Activated T-helper 1 cell treated with anti-CD3 and anti-CD28 coated beads, Interleukin-2, amount 50 U/mL, for 16 hours (primary cell): ENCODE data around the gene SOX18.
"Not testable (repeated sequence)": the region's sequence is repeated elsewhere in the genome, so short reads cannot be mapped to it uniquely, and the experiment has no call there.

ENCODE experiments used
- DNase-seq, 2 donors: peaks; one replicate each; pipeline ENCODE4 v3.0.0-alpha.2; 2020; ENCODE audit warnings: low read depth in 1 of 2, low spot score in 1 of 2

The SOX18 gene

GRCh38 chr20:64025101-64025825 is 24.2 kb downstream of the SOX18 start:
- DNase-seq, result no peak

- no peak for DNase-seq
These were observed 25.1 kb downstream of the SOX18 start for GRCh38 chr20:64024141-64024990.

GRCh38 chr20:64023361-64024140 is 25.9 kb downstream of the SOX18 start:
- DNase-seq, result no peak

GRCh38 chr20:64022671-64023360 is 26.6 kb downstream of the SOX18 start:
- DNase-seq, result no peak

GRCh38 chr20:64021124-64021975 is 28.1 kb downstream of the SOX18 start:
- no peak for DNase-seq

GRCh38 chr20:64015635-64016034 is 33.8 kb downstream of the SOX18 start:
- DNase-seq, result no peak

- not testable (repeated sequence) for DNase-seq
These were observed 36.9 kb downstream of the SOX18 start for GRCh38 chr20:64012385-64013154.

GRCh38 chr20:64011366-64011779 is 38.1 kb downstream of the SOX18 start:
- DNase-seq, result no peak

- no peak for DNase-seq
These were observed 38.7 kb downstream of the SOX18 start for GRCh38 chr20:64010711-64011237.

GRCh38 chr20:64009811-64010387 is 39.5 kb downstream of the SOX18 start:
- no peak for DNase-seq

- DNase-seq, result no peak
These were observed 42.5 kb downstream of the SOX18 start for GRCh38 chr20:64006902-64007301.

- no peak for DNase-seq
These were observed 42.9 kb downstream of the SOX18 start for GRCh38 chr20:64006490-64006889.

GRCh38 chr20:64005394-64005793 is 44.0 kb downstream of the SOX18 start:
- no peak for DNase-seq

- DNase-seq, result no peak
These were observed 45.3 kb downstream of the SOX18 start for GRCh38 chr20:64003960-64004725.

- no peak for DNase-seq
These were observed 47.8 kb downstream of the SOX18 start for GRCh38 chr20:64001607-64002011.

GRCh38 chr20:64000906-64001305 is 48.5 kb downstream of the SOX18 start:
- no peak for DNase-seq
